Measurements from ENCODE around the gene LRMDA.

DNA sequence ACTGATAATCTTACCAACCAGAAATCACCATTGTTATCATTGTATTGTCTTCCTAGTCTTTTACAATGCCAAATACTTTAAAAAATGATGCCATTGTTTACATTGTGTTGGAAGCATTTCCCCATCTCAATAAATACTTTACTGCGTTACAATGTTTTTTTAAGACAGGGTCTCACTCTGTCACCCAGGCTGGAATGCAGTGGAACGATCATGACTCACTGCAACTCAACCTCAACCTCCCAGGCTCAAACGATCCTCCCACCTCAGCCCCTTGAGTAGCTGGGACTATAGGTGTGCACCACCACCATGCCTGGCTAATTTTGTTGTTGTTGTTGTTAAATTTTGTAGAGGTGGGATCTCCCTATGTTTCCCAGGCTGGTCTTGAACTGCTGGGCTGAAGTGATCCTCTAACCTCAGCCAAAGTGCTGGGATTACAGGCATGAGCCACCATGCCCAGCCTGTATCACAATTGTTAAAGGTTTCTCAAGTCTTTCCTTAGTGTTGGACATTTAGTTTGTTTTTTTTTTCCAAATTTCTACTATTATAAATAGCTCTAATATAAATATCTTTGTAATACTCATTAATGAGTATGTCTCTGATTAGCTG, 13.5 kb downstream of the LRMDA start:
- TF ChIP-seq CTCF (conservative IDR thresholded peaks at IDR 0.05; ENCODE audit: low read length) (no peak), EZH2phosphoT487 (IDR thresholded peaks at IDR 0.05; ENCODE audit: borderline replicate concordance, low read depth, low read length) (no peak)

Measured in OCI-LY7 (cell line).